WTC11 (cell line): ENCODE measurements around the gene LIPT1.

Experiments used
- CTCF ChIP-seq: fragments of 200-600 bp; IDR thresholded peaks from 2 replicates; pipeline ENCODE4 v1.8.0; 2022; ENCODE audit warnings: antibody characterized with exemption
- PREB ChIP-seq: sonication (generic); formaldehyde crosslinking; IDR thresholded peaks from 2 replicates; pipeline ENCODE4 v1.8.1; 2022; ENCODE audit warnings: mild to moderate bottlenecking, missing genetic modification reagents, moderate library complexity, borderline replicate concordance

GRCh38 chr2:99156891-99157290, 2.1 kb downstream of the LIPT1 start:
- no peak for TF ChIP-seq CTCF
- no peak for TF ChIP-seq PREB (CRISPR knock-in tag)
